ENCODE measurements around the gene TAAR9. TPM values are rescaled to one million over a fixed set of nuclear protein-coding genes. Genes with fewer than 3 reads are reported as not detected.

Gene TAAR9
- total RNA-seq, 4 donors from 2014 or later: not detected

GRCh38 chr6:132491303-132491702 lies 46.8 kb upstream of the TAAR9 start:
- DNase-seq (ENCODE audit: low spot score in 2 of 2): peak in 1 of 2 donors; percentile 63
- WGBS, 2 donors: 58 to 67% methylated on average over 5 of the region's 5 CpGs
- Histone ChIP-seq H3K27me3 (no peaks in the 10 kb centered on the region), H3K4me1 (peaks cover 0 to 48% (median 25%) of the 10 kb centered on the region in 4 donors), H3K9me3 (no peaks in the 10 kb centered on the region), H3K4me3 (no peak overlapping the region), H3K27ac (peak overlapping the region in 3 of 4 donors; percentile 32 to 85 (median 76)), H3K36me3 (peaks cover 0 to 22% (median 0%) of the 10 kb centered on the region in 3 donors)
- TF ChIP-seq CTCF (IDR thresholded peaks at IDR 0.05) (no peak), EP300 (IDR thresholded peaks at IDR 0.05) (no peak), POLR2A (IDR thresholded peaks at IDR 0.05) (no peak)

GRCh38 chr6:132491881-132492280 lies 46.2 kb upstream of the TAAR9 start:
- DNase-seq (ENCODE audit: low spot score in 2 of 2): no peak
- no peaks in the 10 kb centered on the region for H3K27me3 ChIP-seq
- H3K36me3 ChIP-seq: peaks cover 0 to 16% (median 0%) of the 10 kb centered on the region in 3 donors
- 78 to 95% methylated on average over 1 of the region's 1 CpG for WGBS, 2 donors
- H3K9me3 ChIP-seq: no peaks in the 10 kb centered on the region
- H3K4me3 ChIP-seq: no peak overlapping the region
- peak overlapping the region in 2 of 4 donors; percentile 64 to 85 for H3K27ac ChIP-seq
- peaks cover 0 to 54% (median 28%) of the 10 kb centered on the region in 4 donors for H3K4me1 ChIP-seq
- TF ChIP-seq CTCF (IDR thresholded peaks at IDR 0.05) (no peak), EP300 (IDR thresholded peaks at IDR 0.05) (no peak), POLR2A (IDR thresholded peaks at IDR 0.05) (no peak)

- Histone ChIP-seq H3K4me1 (peaks cover 0 to 59% (median 26%) of the 10 kb centered on the region in 4 donors), H3K4me3 (no peak overlapping the region), H3K27ac (no peak overlapping the region), H3K27me3 (no peaks in the 10 kb centered on the region), H3K36me3 (peaks cover 0 to 21% (median 0%) of the 10 kb centered on the region in 3 donors), H3K9me3 (no peaks in the 10 kb centered on the region)
- TF ChIP-seq POLR2A (IDR thresholded peaks at IDR 0.05) (no peak), EP300 (IDR thresholded peaks at IDR 0.05) (no peak)
- DNase-seq (ENCODE audit: low spot score in 2 of 2): no peak
- WGBS, 2 donors: 73 to 82% methylated on average over 2 of the region's 2 CpGs
These were observed 43.1 kb upstream of the TAAR9 start for GRCh38 chr6:132494954-132495353.

- H3K4me3 ChIP-seq: no peak overlapping the region
- H3K9me3 ChIP-seq: no peaks in the 10 kb centered on the region
- TF ChIP-seq CTCF (IDR thresholded peaks at IDR 0.05): no peak
- TF ChIP-seq POLR2A (IDR thresholded peaks at IDR 0.05): no peak
- TF ChIP-seq EP300 (IDR thresholded peaks at IDR 0.05): no peak
- peak overlapping the region in 2 of 4 donors; percentile 4 to 39 for H3K27ac ChIP-seq
- WGBS, 2 donors: 62 to 63% methylated on average over 2 of the region's 2 CpGs
- no peak for DNase-seq (ENCODE audit: low spot score in 2 of 2)
- peaks cover 0 to 59% (median 22%) of the 10 kb centered on the region in 4 donors for H3K4me1 ChIP-seq
- H3K36me3 ChIP-seq: peaks cover 0 to 23% (median 0%) of the 10 kb centered on the region in 3 donors
- no peaks in the 10 kb centered on the region for H3K27me3 ChIP-seq
These were observed 42.4 kb upstream of the TAAR9 start for GRCh38 chr6:132495604-132496079.

GRCh38 chr6:132496519-132497180 lies 41.4 kb upstream of the TAAR9 start:
- DNase-seq (ENCODE audit: low spot score in 2 of 2): no peak
- Histone ChIP-seq H3K36me3 (peaks cover 0 to 33% (median 4%) of the 10 kb centered on the region in 3 donors), H3K9me3 (no peaks in the 10 kb centered on the region), H3K4me3 (no peak overlapping the region), H3K27me3 (no peaks in the 10 kb centered on the region), H3K4me1 (peaks cover 0 to 55% (median 14%) of the 10 kb centered on the region in 4 donors), H3K27ac (peak overlapping the region in 1 of 4 donors; percentile 3)
- TF ChIP-seq POLR2A (IDR thresholded peaks at IDR 0.05) (no peak), CTCF (IDR thresholded peaks at IDR 0.05) (no peak), EP300 (IDR thresholded peaks at IDR 0.05) (no peak)
- 40 to 66% methylated on average over 4 of the region's 4 CpGs for WGBS, 2 donors
